H9 (cell line): ENCODE results near the gene CFAP97D2. TPM values are rescaled to one million over a fixed set of nuclear protein-coding genes. Genes with fewer than 3 reads are reported as not detected.

ENCODE experiments used
- DNase-seq: peaks from one replicate; pipeline ENCODE4 v3.0.0-alpha.2; 2017
- H2AFZ ChIP-seq: one replicate; pipeline ENCODE4 v1.6.1; 2013; ENCODE audit warnings: mild to moderate bottlenecking, low read length, control low read depth, moderate library complexity
- H2AK5ac ChIP-seq: 2 replicates; pipeline ENCODE4 v1.6.1; 2013; ENCODE audit warnings: low read length, control low read depth, mixed read lengths; ENCODE audit not compliant: insufficient read length
- H2BK120ac ChIP-seq: one replicate; pipeline ENCODE4 v1.6.1; 2013; ENCODE audit warnings: low read depth, mild to moderate bottlenecking, low read length, control low read depth, inconsistent platforms; ENCODE audit not compliant: poor library complexity, severe bottlenecking
- H2BK12ac ChIP-seq: 2 replicates; pipeline ENCODE4 v1.6.1; 2013; ENCODE audit warnings: low read length, control low read depth, mixed read lengths, low read depth; ENCODE audit not compliant: insufficient read length
- H2BK15ac ChIP-seq: 2 replicates; pipeline ENCODE4 v1.6.1; 2013; ENCODE audit warnings: low read depth, low read length, control low read depth
- H2BK20ac ChIP-seq: one replicate; pipeline ENCODE4 v1.6.1; 2013; ENCODE audit warnings: low read depth, mild to moderate bottlenecking, low read length, control low read depth, inconsistent platforms; ENCODE audit not compliant: poor library complexity, severe bottlenecking
- H2BK5ac ChIP-seq: 2 replicates; pipeline ENCODE4 v1.6.1; 2013; ENCODE audit warnings: low read length, control low read depth, mixed read lengths; ENCODE audit not compliant: insufficient read length
- H3K14ac ChIP-seq: 2 replicates; pipeline ENCODE4 v1.6.1; 2013; ENCODE audit warnings: low read length, control low read depth; ENCODE audit not compliant: insufficient read depth
- H3K18ac ChIP-seq: 2 replicates; pipeline ENCODE4 v1.6.1; 2013; ENCODE audit warnings: low read depth, mild to moderate bottlenecking, mixed read lengths, low read length, control low read depth; ENCODE audit not compliant: insufficient read length
- H3K23ac ChIP-seq: 2 replicates; pipeline ENCODE4 v1.6.1; 2013; ENCODE audit warnings: low read length, control low read depth, mixed read lengths, low read depth; ENCODE audit not compliant: insufficient read length
- H3K23me2 ChIP-seq: 2 replicates; pipeline ENCODE4 v1.6.1; 2013; ENCODE audit warnings: low read depth, mild to moderate bottlenecking, mixed read lengths, low read length, control low read depth; ENCODE audit not compliant: insufficient read length, poor library complexity, severe bottlenecking
- H3K27ac ChIP-seq: 2 replicates; pipeline ENCODE4 v1.5.1; 2013; ENCODE audit warnings: low read length, control low read depth, mixed read lengths, low read depth; ENCODE audit not compliant: insufficient read length
- H3K27me3 ChIP-seq: 2 replicates; pipeline ENCODE4 v1.6.1; 2013; ENCODE audit warnings: low read length, control low read depth, inconsistent platforms; ENCODE audit not compliant: insufficient read depth
- H3K4ac ChIP-seq: 2 replicates; pipeline ENCODE4 v1.6.1; 2013; ENCODE audit warnings: low read depth, mild to moderate bottlenecking, control low read depth, inconsistent platforms, low read length, moderate library complexity
- H3K4me1 ChIP-seq: 2 replicates; pipeline ENCODE4 v1.6.1; 2013; ENCODE audit warnings: low read length, control low read depth, inconsistent platforms; ENCODE audit not compliant: insufficient read depth
- H3K4me2 ChIP-seq: 2 replicates; pipeline ENCODE4 v1.6.1; 2013; ENCODE audit warnings: low read length, control low read depth, mixed read lengths; ENCODE audit not compliant: insufficient read length, insufficient read depth
- H3K56ac ChIP-seq: 2 replicates; pipeline ENCODE4 v1.6.1; 2013; ENCODE audit warnings: low read depth, mild to moderate bottlenecking, mixed read lengths, low read length, control low read depth; ENCODE audit not compliant: insufficient read length
- H3K79me1 ChIP-seq: 2 replicates; pipeline ENCODE4 v1.6.1; 2013; ENCODE audit warnings: low read depth, mild to moderate bottlenecking, moderate library complexity, low read length, control low read depth, inconsistent platforms; ENCODE audit not compliant: insufficient read depth, poor library complexity, severe bottlenecking
- H3K79me2 ChIP-seq: 2 replicates; pipeline ENCODE4 v1.6.1; 2013; ENCODE audit warnings: low read length, control low read depth, inconsistent platforms; ENCODE audit not compliant: insufficient read depth
- H3K9ac ChIP-seq: 2 replicates; pipeline ENCODE4 v1.6.1; 2013; ENCODE audit warnings: low read length, control low read depth, mixed read lengths; ENCODE audit not compliant: insufficient read length; ENCODE audit errors: extremely low read depth
- H3K9me3 ChIP-seq: one replicate; pipeline ENCODE4 v1.6.1; 2013; ENCODE audit warnings: low read depth, low read length, inconsistent platforms; ENCODE audit not compliant: control insufficient read depth
- H3T11ph ChIP-seq: one replicate; pipeline ENCODE4 v1.6.1; 2013; ENCODE audit warnings: mild to moderate bottlenecking, low read length, control low read depth, inconsistent platforms
- H4K20me1 ChIP-seq: one replicate; pipeline ENCODE4 v1.6.1; 2013; ENCODE audit not compliant: control insufficient read depth, insufficient read length, insufficient read depth
- H4K5ac ChIP-seq: 2 replicates; pipeline ENCODE4 v1.6.1; 2013; ENCODE audit warnings: low read depth, mild to moderate bottlenecking, mixed read lengths, low read length, control low read depth; ENCODE audit not compliant: insufficient read length
- H4K8ac ChIP-seq: replicated peaks from 2 replicates; pipeline ENCODE4 v1.6.1; 2013; ENCODE audit warnings: low read length, control low read depth, mixed read lengths, low read depth; ENCODE audit not compliant: insufficient read length
- H4K91ac ChIP-seq: 2 replicates; pipeline ENCODE4 v1.6.1; 2013; ENCODE audit warnings: low read depth, mild to moderate bottlenecking, moderate library complexity, mixed read lengths, low read length, control low read depth; ENCODE audit not compliant: insufficient read length
- H3K27ac Mint-ChIP-seq, 3 experiments: 2 replicates in 2 of 3; 3 replicates in 1 of 3; pipeline ENCODE4 v1.8.0; 2020 to 2021; ENCODE audit warnings: mixed read lengths in 3 of 3, mild to moderate bottlenecking in 1 of 3, moderate library complexity in 1 of 3
- H3K27me3 Mint-ChIP-seq: 2 replicates; pipeline ENCODE4 v1.8.0; 2021; ENCODE audit warnings: low read depth, mild to moderate bottlenecking, moderate library complexity, mixed read lengths
- H3K36me3 Mint-ChIP-seq, 3 experiments: 2 replicates in 2 of 3; 3 replicates in 1 of 3; pipeline ENCODE4 v1.8.0; 2020 to 2021; ENCODE audit warnings: low read depth in 3 of 3, mixed read lengths in 3 of 3; ENCODE audit not compliant: insufficient read depth in 1 of 3
- H3K4me1 Mint-ChIP-seq, 2 experiments: 2 replicates each; pipeline ENCODE4 v1.8.0; 2020; ENCODE audit warnings: mixed read lengths in 2 of 2
- H3K4me3 Mint-ChIP-seq, 2 experiments: 2 replicates in 1 of 2; 3 replicates in 1 of 2; pipeline ENCODE4 v1.8.0; 2020 to 2021; ENCODE audit warnings: mild to moderate bottlenecking in 2 of 2, mixed read lengths in 2 of 2, moderate library complexity in 1 of 2
- H3K9me3 Mint-ChIP-seq, 2 experiments: 2 replicates in 1 of 2; 3 replicates in 1 of 2; pipeline ENCODE4 v1.8.0; 2020; ENCODE audit warnings: mild to moderate bottlenecking in 2 of 2, mixed read lengths in 2 of 2, moderate library complexity in 1 of 2
- CTCF ChIP-seq: fragments of 200-600 bp; sonication (generic); conservative IDR thresholded peaks from 3 replicates; pipeline ENCODE4 v1.8.0; 2021; ENCODE audit warnings: antibody characterized with exemption, mild to moderate bottlenecking
- WGBS: extraction: QIAGEN DNeasy Blood & Tissue Kit; methylation state at CpG from one replicate; pipeline ENCODE4 v1.1.7; 2013; ENCODE audit warnings: missing lambda C conversion rate, low lambda C conversion rate, mixed read lengths; ENCODE audit not compliant: insufficient read length; ENCODE audit errors: extremely low coverage; 5-methylcytosine and 5-hydroxymethylcytosine counted together
- total RNA-seq: library from RNA; stranded (reverse); gene quantifications from 2 replicates; pipeline ENCODE4 v1.2.1, GENCODE V29; 2021

CFAP97D2 gene
- total RNA-seq, 1 experiment from 2014 or later: not detected

GRCh38 chr13:114151565-114152284 is 27.3 kb upstream of the CFAP97D2 start:
- H2AFZ ChIP-seq: no peak overlapping the region
- H3K36me3 Mint-ChIP-seq: peaks cover 0 to 4% (median 0%) of the 10 kb centered on the region in 3 experiments; a peak in 1 of 7 replicates
- no peaks in the 10 kb centered on the region; the same call in 1 of the 2 replicates for H3K4me1 ChIP-seq

More at GRCh38 chr13:114151565-114152284, 27.3 kb upstream of the CFAP97D2 start:
- Histone ChIP-seq H3K56ac (no peak overlapping the region), H3K23ac (no peak overlapping the region), H3K27ac (no peak overlapping the region), H4K8ac (no peak overlapping the region), H3K9ac (no peak overlapping the region), H3K23me2 (no peaks in the 10 kb centered on the region), H4K5ac (no peak overlapping the region), H3K27me3 (no peaks in the 10 kb centered on the region), H3K18ac (no peak overlapping the region), H3K79me2 (no peaks in the 10 kb centered on the region), H2BK20ac (no peak overlapping the region), H2BK120ac (no peak overlapping the region), H3K9me3 (no peaks in the 10 kb centered on the region), H4K20me1 (no peaks in the 10 kb centered on the region), H2BK12ac (no peak overlapping the region), H3K4ac (no peak overlapping the region), H3K79me1 (no peaks in the 10 kb centered on the region), H2BK15ac (no peak overlapping the region), H4K91ac (no peak overlapping the region), H3K4me2 (no peak overlapping the region), H3T11ph (no peak overlapping the region), H3K14ac (no peak overlapping the region), H2AK5ac (no peak overlapping the region), H2BK5ac (no peak overlapping the region)
- H3K4me3 Mint-ChIP-seq: no peak overlapping the region
- H3K27me3 Mint-ChIP-seq: peaks cover 10% of the 10 kb centered on the region
- H3K4me1 Mint-ChIP-seq: peaks cover 12 to 13% of the 10 kb centered on the region in 2 experiments
- H3K9me3 Mint-ChIP-seq: no peaks in the 10 kb centered on the region
- no peak overlapping the region for H3K27ac Mint-ChIP-seq
- no peak for TF ChIP-seq CTCF
- DNase-seq: no peak
- WGBS: no CpG with 5 or more reads among the region's 28 CpGs
